Right lobe of liver (tissue), 4 donors: ENCODE data around the gene RPL37A.

Experiments used
- CTCF ChIP-seq, 4 donors: fragments of 200-600 bp in 3 of 4; fragments of 450-650 bp in 1 of 4; IDR thresholded peaks; one replicate each; pipeline versions ENCODE4 v1.5.1 to v1.8.0; 2016 to 2022; ENCODE audit warnings: antibody characterized with exemption in 4 of 4, mild to moderate bottlenecking in 2 of 4
- POLR2A ChIP-seq: fragments of 450-650 bp; IDR thresholded peaks from one replicate; pipeline ENCODE4 v1.6.1; 2017; ENCODE audit warnings: antibody characterized with exemption, mild to moderate bottlenecking
- donor health status: DM: no; HTN: no; CAD: no.
- donor health status: DM: no; HTN: no; CAD: no.
- donor health status: DM: no; HTN: yes; CAD: no.

- no peak for TF ChIP-seq CTCF (IDR thresholded peaks at IDR 0.05)
- TF ChIP-seq POLR2A, result no peak
These were observed 36.9 kb downstream of the RPL37A start for GRCh38 chr2:216535454-216535995.
